GM19468 (cell line): Measurements from ENCODE around the gene BICDL2.

ENCODE experiments used
- ATAC-seq: cut with Tn5 transposase; IDR thresholded peaks from one replicate; pipeline ENCODE4 v1.9.1; 2021; ENCODE audit warnings: mild to moderate bottlenecking, moderate library complexity, moderate number of reproducible peaks; ENCODE audit not compliant: unreplicated experiment; ENCODE audit errors: extremely low read depth

BICDL2 gene

DNA sequence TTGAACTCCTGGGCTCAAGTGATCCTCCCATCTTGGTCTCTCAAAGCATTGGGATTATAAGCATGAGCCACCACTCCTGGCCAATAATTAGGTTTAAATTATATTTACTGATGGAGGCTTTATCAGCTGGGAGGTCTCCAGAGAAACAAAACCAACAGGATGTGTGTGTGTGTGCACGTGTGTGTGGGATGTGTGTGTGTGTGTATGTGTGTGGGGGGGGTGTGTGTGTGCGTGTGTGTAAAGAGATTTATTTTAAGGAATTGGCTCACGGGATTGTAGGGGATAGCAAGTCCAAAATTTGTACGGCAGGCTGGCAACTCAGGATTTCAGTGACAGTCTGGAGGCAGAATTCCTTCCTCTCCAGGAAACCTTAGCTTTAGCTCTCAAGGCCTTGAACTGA, 14.3 kb upstream of the BICDL2 start:
- ATAC-seq, result no peak

DNA sequence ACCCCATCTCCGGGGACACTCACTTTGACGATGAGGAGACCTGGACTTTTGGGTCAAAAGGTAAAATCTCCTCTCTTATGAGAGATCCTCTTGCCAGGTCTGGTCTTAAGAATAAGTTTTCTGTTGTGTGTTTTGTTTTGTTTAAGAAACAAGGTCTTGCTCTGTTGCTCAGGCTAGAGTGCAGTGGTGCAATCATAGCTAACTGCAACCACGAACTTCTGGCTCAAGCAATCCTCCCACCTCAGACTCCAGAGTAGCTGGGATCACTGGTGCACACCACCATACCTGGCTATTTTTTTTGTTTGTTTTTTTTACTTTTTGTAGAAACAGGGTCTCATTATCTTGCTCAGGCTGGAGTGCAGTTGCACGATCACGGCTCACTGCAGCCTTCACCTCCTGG, 13.7 kb upstream of the BICDL2 start:
- ATAC-seq, result no peak

- no peak for ATAC-seq
Observed at GRCh38 chr16:3049921-3050481, 13.3 kb upstream of the BICDL2 start.

DNA sequence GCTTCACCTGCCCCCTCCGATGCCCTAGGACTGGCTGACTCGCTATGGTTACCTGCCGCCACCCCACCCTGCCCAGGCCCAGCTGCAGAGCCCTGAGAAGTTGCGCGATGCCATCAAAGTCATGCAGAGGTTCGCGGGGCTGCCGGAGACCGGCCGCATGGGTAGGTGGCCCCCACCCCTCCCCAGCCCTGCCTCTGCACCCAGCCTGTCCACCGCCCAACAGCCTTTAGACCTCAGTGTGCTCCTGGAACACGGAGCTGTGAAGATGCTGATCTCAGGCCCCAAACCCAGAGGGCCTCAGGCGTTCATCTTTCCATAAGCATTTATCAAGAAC, 10.6 kb upstream of the BICDL2 start:
- no peak for ATAC-seq

DNA sequence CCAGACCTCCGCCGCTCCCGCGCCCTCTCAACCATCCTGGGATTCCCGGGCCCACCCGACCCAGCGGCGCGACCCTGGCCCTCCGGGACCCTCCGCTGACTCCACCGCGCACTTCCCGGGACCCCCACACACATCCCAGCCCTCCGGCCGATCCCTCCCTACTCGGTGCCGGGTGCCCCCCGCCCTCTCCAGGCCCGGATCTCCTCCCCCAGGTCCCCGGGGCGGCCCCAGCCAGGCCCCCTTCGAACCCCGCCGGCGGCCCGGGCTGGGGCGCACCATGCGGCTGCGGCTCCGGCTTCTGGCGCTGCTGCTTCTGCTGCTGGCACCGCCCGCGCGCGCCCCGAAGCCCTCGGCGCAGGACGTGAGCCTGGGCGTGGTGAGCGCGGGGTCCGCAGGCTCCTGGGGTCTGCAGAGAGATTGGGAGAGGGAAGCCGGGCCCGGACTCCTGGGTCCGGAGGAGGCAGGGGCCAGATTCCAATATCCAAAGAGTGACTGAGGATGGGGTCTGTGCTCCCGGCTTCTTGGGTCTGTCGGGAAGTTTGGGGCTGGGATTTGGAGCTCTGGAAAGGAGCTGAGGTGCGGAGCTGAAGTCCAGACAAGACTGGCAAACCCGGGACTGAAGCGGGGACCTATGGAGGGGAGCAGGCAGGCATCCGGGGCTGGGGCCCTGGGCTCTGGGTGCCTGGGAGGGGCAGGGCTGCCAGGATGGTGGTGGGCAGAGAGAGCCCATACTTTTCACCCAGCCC, 10.1 kb upstream of the BICDL2 start:
- ATAC-seq, result no peak

DNA sequence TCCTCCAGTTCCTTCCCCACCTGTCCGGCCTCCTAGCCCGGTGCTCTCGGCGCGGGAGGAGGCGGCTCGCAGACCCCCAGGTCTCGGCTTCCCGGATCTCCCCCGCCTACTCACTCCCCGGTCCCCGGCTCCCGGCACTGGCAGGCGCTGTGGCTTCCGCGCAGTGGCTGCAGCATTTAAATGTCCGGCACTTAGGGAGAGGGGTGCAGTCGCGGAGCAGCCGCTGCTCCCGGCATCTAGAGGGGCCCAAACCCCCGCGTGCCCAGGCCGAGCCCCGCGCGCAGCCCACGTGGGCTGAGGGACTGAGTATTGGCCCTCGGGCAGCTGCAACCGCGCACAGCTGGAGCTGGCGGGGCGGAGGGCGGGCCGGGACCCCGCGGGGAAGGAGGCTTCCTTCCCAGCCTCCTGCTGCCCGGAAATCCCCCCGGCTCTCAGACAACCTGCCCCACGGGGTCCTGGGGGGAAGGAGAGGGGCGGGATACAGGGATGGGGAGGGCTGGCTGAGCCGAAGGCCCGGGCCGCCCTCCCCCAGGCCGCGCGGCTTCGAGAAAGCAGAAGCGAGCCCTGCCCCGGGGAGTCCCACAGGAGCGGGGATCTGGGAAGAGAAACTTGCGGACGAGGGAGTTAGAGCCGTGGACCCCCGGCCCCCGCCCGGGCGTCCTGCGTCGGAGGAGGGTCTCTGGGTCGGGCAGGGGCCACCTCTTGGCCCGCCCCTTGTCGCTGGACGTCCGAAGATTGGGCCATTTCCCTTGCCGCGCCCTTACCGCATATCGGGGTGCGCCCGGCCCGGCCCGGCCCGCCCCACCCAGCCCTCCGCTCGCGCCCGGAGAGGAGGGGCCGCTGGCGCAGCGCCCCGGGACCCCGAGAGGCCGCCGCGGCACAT, 9.3 kb upstream of the BICDL2 start, which contains the start of gene MMP25:
TSS of gene MMP25 (plus strand) at position 804 of the 883 bp plus-strand sequence. CDS start 357 bp downstream, outside the sequence.
- no peak for ATAC-seq

DNA sequence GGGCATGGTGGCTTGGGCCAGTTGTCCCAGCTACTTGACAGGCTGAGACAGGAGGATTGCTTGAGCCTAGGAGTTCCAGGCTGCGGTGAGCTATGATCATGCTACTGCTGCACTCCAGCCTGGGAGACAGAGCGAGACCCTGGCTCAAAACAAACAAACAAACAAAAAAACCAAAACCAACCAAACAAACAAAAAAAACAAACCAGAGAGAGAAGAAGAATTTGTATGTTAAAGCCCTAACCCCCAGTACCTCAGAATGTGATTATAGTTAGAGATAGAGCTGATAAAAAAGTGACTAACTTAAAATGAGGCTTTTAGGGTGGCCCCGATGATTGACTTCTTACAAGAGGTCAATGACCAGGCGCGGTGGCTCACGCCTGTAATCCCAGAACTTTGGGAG, 8.0 kb upstream of the BICDL2 start:
- ATAC-seq, result no peak

DNA sequence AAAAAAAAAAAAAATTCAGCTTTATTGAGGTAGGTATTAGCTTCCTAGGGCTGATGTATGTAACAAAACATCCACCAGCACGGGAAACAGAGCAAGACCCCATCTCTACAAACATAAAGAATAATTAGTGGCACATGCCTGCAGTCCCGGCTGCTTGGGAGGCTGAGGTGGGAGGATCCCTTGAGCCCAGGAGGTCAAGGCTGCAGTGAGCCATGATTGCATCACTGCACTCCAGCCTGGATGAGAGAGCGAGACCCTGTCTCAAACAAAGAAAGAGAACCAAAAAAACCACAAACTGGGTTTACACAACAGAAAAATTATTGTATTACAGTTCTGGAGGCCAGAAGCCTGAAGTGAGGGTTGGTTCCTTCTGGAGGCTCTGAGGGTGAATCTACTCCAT, 5.6 kb upstream of the BICDL2 start:
- no peak for ATAC-seq

- ATAC-seq, result no peak
Observed at GRCh38 chr16:3038896-3039295, 2.2 kb upstream of the BICDL2 start.

DNA sequence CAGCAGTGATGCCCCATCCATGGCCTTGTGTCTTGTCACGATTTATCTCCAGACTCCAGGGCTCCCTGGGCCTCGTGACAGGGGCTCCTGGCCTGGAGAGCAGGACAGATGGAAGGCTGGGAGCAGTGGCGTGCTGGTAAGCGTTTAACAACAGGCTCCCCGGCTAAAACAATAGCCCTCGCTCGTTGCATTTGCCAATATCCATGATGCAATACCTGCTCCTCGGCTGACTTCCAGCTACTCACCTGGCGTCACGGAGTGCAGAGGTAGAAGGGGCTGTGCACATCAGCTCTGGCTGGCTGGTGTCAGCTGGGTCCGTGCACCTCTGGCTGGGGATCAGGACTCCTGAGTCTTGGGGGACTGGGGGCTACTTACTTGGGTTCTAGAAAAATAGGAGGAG, 1.5 kb upstream of the BICDL2 start:
- ATAC-seq, result no peak

GRCh38 chr16:3035972-3036725, 595 bp downstream of the BICDL2 start:
- no peak for ATAC-seq

DNA sequence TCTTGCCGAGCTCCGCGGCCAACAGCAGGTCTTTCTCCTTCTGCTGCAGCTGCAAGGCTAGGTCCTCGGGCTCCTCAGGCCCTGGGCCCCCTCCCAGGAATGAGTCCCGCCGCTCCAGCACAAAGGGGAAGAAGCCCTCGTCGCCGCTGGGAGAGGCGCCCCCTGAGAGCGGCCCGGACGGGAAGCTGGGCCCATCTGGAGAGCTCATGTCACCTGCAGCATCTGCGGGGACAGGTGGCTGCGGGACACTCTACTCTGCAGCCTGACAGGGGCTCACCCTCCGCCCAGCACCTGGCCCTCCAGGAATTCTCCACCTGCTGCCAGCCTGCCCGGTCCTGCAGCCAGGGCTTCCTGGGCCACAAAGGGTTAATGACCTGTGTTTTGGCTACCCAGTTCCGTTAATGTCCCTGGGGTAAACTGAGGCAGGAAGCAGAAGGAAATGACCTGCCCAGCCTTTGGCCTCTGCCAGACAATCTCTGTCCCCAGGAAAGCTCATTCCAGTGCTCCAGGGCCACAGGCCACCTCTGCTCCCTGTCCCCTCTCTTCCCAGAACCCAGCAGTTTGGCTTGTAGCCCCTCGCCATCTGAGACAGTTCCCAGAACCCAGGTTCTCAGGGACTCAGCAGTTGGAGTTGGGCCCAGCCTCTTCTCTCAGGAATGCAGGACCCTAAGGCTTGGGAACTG, 1.3 kb downstream of the BICDL2 start:
- no peak for ATAC-seq

DNA sequence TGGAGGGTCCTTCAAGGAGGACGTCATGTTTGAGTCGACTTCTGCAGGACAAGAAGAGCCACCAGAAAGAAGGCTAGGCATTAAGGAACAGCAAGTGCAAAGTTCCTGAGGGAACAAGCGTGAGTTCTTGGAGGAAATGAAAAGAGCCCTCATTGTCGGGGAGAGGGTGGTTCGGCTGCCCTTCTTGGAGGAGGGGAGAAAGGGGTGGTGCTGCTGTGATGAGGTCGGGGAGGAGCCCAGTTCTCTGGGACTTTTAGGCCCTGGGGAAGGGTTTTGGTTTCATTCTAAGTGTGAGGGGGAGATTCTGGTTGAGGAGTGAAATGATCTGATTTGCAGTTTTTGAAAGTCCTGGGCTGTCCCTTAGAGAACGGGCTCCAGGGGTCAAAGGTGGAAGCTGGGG, 4.1 kb downstream of the BICDL2 start:
- ATAC-seq, result no peak

DNA sequence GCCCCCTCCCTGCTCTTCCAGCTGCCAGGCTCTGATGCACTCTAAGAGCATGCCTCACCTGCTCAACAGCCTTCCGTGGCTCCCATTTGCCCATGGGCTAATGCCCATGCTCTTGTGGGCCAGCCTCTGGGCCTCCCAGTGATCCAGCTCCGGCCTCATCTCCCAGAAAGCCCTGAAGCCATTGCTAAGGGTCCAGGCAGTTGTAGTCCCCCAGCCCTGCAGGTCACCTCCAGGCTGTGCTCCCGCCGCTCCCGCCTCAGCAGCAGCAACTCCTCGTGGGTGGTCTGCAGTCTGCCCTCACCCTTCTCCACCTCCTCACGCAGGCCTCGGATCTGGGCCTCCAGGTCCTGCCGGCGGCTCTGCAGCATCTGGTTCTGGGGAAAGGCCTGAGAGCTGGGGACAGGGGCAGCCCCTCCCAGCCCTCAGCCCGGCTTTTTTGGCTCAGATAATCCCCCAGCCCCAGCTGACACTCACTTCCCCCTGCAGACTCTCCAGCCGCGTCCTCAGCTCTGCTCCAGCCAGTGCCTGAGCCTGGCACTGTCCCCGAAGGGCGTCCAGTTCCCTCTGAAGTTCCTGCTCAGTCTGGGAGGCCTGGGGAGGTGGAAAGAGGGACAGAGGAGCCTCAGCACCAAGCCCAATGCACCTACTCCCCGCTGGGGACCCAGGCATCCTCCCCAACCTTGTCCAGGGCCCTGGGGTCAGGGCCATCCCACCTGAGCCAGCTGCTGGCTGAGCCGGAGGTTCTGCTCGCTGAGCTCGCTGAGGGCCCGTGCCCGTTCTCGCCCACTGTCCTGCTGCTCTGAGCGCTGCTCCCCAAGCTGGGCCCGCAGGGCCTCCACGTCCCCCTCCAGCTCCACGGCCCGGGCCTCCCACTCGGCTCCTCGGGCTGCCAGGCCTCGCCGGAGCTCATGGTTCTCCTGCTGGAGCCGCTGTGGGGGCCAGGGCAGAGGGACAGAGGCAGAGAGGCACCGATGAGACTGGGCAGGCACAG, 6.2 kb downstream of the BICDL2 start:
- ATAC-seq, result no peak

DNA sequence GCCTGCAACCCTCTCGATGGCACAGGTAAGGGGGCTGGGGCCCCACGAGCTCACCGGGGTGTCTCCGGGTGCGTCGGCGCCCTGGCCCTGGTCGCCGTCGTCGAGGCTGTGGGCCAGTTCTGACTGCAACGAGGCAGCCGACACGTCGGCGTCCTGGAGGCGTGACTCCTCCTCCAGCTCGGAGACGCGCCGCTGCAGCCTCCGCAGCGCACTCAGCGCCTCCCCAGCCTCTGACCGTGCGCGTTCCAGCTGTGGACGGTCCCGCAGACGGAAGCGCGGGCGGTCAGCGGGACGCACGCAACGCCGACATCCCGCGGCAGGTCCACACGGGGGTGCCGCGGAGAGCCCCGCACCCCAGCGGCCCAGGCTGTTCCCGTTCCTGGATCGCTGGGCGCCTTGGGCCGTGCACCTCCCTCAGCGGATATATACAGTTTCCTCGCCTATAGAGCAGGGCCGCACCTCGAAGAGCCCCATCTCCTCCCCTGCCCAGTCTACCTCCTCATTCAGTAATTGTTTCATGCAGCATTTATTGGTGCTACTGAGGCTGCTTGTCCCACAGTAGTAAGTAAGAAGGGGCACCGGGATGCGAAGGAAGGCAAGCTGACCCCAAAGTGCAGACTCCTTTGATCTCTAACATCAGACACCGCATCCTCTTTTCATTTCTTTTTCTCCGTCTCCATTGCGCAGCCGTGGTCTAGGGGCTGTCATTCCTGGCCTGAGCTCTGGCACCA, 7.1 kb downstream of the BICDL2 start:
- no peak for ATAC-seq

DNA sequence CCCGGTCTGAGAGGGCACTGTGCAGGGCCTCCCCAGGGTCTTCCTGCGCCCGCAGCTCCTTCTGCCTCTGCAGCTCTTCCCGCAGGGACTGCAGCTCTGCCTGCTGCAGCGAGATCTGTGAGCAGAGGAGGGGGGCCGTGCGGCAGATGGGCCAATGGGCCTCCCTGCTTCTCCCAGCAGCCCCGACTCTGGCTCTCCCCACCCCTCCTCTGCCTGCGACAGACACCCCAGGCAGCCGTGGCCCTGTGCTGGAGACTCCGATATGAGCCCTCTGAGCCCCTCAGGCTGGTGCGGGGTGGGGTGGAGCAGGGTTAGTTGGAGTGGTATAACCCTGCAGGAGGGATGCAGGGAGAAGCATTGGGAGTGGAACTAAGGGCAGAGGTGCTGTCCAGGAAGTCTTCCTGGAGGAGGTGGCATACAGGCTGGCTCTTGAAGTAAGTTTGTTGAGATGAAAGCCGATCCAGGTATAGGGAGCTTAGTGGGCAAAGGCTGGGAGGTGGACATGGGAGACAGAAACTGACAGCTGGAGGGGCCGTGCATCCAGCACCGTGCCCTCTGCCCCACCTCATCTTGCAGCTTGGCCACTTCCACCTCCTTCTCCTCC, 7.9 kb downstream of the BICDL2 start:
- no peak for ATAC-seq

- ATAC-seq, result no peak
Observed at GRCh38 chr16:3027983-3028715, 8.6 kb downstream of the BICDL2 start.
